OCI-LY7 (cell line): ENCODE measurements around the gene GNAL.

Experiments
- CTCF ChIP-seq: fragments of 200-600 bp; sonication (generic); conservative IDR thresholded peaks from 2 replicates; pipeline ENCODE4 v1.5.1; 2014; ENCODE audit warnings: mild to moderate bottlenecking, antibody characterized with exemption, low read length, moderate library complexity, mixed read lengths
- EZH2phosphoT487 ChIP-seq: fragments of 200-600 bp; sonication (generic); IDR thresholded peaks from 2 replicates; pipeline ENCODE4 v1.6.1; 2018; ENCODE audit warnings: low read depth, borderline replicate concordance, mild to moderate bottlenecking, mixed run types, antibody characterized with exemption, low read length, moderate library complexity, mixed read lengths

GRCh38 chr18:11754979-11755378, 65.9 kb downstream of the GNAL start:
- TF ChIP-seq CTCF (no peak), EZH2phosphoT487 (no peak)
